Measurements from ENCODE around the gene DNA2. TPM values are rescaled to one million over a fixed set of nuclear protein-coding genes. Genes with fewer than 3 reads are reported as not detected.

The DNA2 gene
- total RNA-seq, 1 experiment from 2014 or later: 43.4 TPM

DNA sequence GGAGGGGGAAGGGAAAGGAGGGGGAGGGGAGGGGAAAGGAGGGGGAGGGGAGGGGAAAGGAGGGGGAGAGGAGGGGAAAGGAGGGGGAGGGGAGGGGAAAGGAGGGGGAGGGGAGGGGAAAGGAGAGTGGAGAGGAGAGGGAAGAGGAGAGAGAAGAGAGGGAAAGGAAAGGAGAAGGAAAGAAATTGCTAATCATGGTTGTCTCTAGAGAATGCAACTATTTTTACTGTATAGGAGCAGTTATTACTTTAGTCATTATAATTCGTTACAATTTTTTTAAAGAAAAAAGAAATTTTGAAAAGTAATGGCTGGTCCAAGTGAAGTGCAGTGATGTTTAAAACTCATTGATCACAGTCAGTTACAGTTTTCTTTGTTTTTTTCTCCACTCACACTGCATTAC is 31.1 kb upstream of the DNA2 start:
- Histone ChIP-seq H3K27ac (ENCODE audit: insufficient read length, low read depth, low read length) (no peak overlapping the region), H2BK5ac (ENCODE audit: insufficient read length, low read length) (no peak overlapping the region), H3K56ac (ENCODE audit: insufficient read length, low read depth, low read length) (no peak overlapping the region), H4K20me1 (ENCODE audit: control insufficient read depth, insufficient read depth, insufficient read length) (no peaks in the 10 kb centered on the region), H3K23me2 (ENCODE audit: insufficient read length, low read depth, low read length, poor library complexity, severe bottlenecking) (no peaks in the 10 kb centered on the region), H2AFZ (ENCODE audit: low read length) (no peak overlapping the region), H2BK12ac (ENCODE audit: insufficient read length, low read depth, low read length) (no peak overlapping the region), H3K4ac (ENCODE audit: low read depth, low read length) (no peak overlapping the region), H4K5ac (ENCODE audit: insufficient read length, low read depth, low read length) (no peak overlapping the region), H4K8ac (replicated peaks; ENCODE audit: insufficient read length, low read depth, low read length) (no peak overlapping the region), H3K23ac (ENCODE audit: insufficient read length, low read depth, low read length) (no peak overlapping the region), H3K9me3 (ENCODE audit: control insufficient read depth, low read depth, low read length) (no peaks in the 10 kb centered on the region), H3K18ac (ENCODE audit: insufficient read length, low read depth, low read length) (no peak overlapping the region), H3K9ac (ENCODE audit: extremely low read depth, insufficient read length, low read length) (no peak overlapping the region), H4K91ac (ENCODE audit: insufficient read length, low read depth, low read length) (no peak overlapping the region), H3K4me2 (ENCODE audit: insufficient read depth, insufficient read length, low read length) (no peak overlapping the region), H2BK20ac (ENCODE audit: low read depth, low read length, poor library complexity, severe bottlenecking) (no peak overlapping the region), H3K4me1 (ENCODE audit: insufficient read depth, low read length) (no peaks in the 10 kb centered on the region), H3K14ac (ENCODE audit: insufficient read depth, low read length) (no peak overlapping the region), H3K79me2 (ENCODE audit: insufficient read depth, low read length) (no peaks in the 10 kb centered on the region), H3K27me3 (ENCODE audit: insufficient read depth, low read length) (no peaks in the 10 kb centered on the region), H2BK15ac (ENCODE audit: low read depth, low read length) (no peak overlapping the region), H2AK5ac (ENCODE audit: insufficient read length, low read length) (no peak overlapping the region), H3T11ph (ENCODE audit: low read length) (no peak overlapping the region), H2BK120ac (ENCODE audit: low read depth, low read length, poor library complexity, severe bottlenecking) (no peak overlapping the region), H3K79me1 (ENCODE audit: insufficient read depth, low read depth, low read length, poor library complexity, severe bottlenecking) (no peaks in the 10 kb centered on the region)
- TF ChIP-seq, protein P1, sequence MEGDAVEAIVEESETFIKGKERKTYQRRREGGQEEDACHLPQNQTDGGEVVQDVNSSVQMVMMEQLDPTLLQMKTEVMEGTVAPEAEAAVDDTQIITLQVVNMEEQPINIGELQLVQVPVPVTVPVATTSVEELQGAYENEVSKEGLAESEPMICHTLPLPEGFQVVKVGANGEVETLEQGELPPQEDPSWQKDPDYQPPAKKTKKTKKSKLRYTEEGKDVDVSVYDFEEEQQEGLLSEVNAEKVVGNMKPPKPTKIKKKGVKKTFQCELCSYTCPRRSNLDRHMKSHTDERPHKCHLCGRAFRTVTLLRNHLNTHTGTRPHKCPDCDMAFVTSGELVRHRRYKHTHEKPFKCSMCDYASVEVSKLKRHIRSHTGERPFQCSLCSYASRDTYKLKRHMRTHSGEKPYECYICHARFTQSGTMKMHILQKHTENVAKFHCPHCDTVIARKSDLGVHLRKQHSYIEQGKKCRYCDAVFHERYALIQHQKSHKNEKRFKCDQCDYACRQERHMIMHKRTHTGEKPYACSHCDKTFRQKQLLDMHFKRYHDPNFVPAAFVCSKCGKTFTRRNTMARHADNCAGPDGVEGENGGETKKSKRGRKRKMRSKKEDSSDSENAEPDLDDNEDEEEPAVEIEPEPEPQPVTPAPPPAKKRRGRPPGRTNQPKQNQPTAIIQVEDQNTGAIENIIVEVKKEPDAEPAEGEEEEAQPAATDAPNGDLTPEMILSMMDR (conservative IDR thresholded peaks at IDR 0.05): no peak
- Mint-ChIP-seq H3K36me3 (ENCODE audit: insufficient read depth in 1 of 3, low read depth in 3 of 3) (peaks cover 3 to 18% (median 4%) of the 10 kb centered on the region in 3 experiments; a peak in 5 of 7 replicates), H3K4me3 (no peak overlapping the region), H3K27me3 (ENCODE audit: low read depth) (no peaks in the 10 kb centered on the region), H3K4me1 (peaks cover 0 to 6% of the 10 kb centered on the region in 2 experiments; a peak in 2 of 4 replicates), H3K27ac (no peak overlapping the region), H3K9me3 (no peaks in the 10 kb centered on the region)
- DNase-seq: no peak
- WGBS (ENCODE audit: extremely low coverage, insufficient read length, low lambda C conversion rate): no CpG with 5 or more reads among the region's 1 CpG

Data from H9 (cell line).